HG03066 (cell line): ENCODE results near the gene SCIMP.
A peak's percentile ranks its signal among the peaks of the same experiment; 100 is the strongest.
"Not testable (repeated sequence)": the region's sequence is repeated elsewhere in the genome, so short reads cannot be mapped to it uniquely, and the experiment has no call there.

Experiments used
- ATAC-seq: cut with Tn5 transposase; IDR thresholded peaks from one replicate; pipeline ENCODE4 v1.9.1; 2021; ENCODE audit warnings: low read depth; ENCODE audit not compliant: unreplicated experiment

Gene SCIMP

GRCh38 chr17:5234645-5235576 lies at the start of gene SCIMP:
TSS of gene SCIMP (minus strand) at chr17:5234860. CDS start at chr17:5234755, 105 bp downstream.
- ATAC-seq = peak; percentile 61

GRCh38 chr17:5283571-5284315 lies 49.1 kb upstream of the SCIMP start:
- ATAC-seq = no peak

DNA sequence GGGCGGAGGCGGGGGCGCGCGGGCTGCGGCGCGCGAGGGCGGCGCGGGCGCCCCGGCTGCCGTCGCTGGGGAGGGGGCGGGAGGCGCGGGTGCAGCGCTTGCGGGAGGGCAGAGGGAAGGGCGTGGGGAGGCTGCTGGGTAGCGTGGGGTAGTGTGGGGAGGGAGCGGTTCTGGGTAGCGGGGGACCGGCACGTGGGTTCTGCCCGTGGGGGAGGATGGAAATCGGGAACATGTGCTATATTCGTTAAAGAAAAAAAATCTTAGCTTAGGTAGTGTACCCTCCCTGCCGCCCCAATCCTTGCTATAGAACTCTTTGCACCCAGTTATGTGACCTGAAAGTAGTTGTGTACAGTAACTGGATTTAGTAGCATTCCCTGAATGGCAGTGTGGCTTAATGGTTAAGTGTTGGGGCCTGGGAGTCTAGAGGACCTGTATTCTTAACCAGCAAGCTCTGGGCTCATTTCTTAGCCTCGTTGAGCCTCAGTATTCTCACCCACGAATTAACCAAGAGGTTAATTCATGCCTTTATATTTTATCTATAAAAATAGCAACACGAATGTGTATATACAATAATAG lies 48.1 kb upstream of the SCIMP start:
- ATAC-seq = no peak

DNA sequence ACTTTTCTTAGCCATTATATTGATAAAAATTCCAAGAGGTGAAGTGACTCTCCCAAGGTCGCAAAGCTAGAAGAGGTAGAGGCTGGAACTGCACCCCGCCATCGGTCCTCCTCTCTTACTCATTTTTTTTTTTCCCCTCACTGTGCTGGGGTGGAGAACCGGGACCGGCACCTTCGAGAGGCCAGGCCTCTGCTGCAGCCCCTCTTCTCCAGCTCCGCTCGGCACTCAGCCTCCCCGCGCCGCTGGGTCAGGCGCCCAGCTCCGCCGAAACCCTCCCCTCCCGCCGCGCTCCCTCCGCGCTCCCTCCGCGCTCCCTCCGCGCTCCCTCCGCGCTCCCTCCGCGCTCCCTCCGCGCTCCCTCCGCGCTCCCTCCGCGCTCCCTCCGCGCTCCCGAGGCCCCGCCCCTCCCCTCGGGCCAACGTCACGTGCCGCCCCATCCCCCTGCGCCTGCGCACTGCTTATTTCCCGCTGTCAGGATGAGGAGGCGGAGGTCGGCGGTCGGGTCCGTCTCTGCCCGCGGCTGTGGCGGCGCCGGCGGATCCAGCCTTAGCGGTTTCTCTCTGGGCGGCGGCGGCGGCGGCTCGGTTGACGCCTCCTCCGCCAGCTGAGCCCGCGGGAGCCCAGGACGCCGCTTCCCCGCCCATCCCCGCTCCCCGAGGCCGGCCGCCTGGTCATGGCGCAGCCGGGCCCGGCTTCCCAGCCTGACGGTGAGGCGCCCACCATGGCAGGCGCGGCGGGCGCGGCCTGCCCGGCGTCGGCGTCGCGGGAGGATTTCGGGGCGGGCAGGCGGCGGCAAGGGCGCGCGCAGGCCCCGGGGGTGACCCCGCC lies 47.4 kb upstream of the SCIMP start, which contains the start of gene RABEP1:
TSS of gene RABEP1 (plus strand) at position 471 of the 828 bp plus-strand sequence. CDS start at position 674, 203 bp downstream.
- no peak for ATAC-seq

DNA sequence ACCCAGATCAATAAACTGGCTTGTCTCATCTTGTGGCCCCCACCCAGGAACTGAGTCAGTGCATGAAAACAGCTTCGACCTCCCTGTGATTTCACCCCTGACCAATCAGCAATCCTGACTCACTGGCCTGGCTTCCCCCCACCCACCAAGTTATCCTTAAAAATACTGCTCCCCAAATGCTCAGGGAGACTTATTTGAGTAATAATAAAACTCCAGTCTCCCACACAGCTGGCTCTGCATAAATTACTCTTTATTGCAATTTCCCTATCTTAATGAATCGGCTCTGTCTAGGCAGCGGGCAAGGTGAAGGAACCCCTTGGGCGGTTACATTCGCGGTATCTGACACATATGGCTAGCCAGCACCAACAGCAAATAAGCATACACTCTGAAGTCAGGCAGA lies 37.7 kb upstream of the SCIMP start:
- no peak for ATAC-seq

DNA sequence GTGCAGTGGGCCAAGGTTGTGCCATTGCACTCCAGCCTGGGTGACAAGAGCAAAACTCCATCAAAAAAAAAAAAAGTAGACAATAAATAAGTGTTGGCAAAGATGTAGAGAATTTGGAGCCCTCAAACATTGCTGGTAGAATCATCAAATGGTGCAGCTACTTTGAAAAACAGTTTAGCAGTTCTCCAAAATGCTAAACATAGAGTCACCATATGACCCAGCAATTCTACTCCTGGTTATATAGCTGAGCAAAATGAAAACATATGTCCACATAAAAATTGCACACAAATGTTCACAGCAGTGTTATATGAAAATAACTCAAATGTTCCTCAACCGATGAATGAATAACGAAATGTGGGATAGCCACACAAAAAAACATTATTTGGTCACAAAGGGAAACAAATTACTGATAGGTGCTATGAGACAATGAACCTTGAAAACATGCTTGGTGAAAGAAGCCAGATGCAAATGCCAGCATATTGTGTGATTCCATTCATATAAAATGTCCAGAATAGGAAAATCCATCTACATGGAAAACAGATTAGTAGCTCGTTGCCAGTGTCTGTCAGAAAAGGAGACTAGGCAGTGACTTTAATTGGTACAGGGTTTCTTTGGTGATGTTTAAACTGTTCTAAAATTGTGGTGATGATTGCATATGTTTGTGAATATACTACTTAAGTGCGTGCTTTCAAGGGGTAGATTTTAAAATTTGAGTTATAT lies 34.7 kb upstream of the SCIMP start:
- no peak for ATAC-seq

DNA sequence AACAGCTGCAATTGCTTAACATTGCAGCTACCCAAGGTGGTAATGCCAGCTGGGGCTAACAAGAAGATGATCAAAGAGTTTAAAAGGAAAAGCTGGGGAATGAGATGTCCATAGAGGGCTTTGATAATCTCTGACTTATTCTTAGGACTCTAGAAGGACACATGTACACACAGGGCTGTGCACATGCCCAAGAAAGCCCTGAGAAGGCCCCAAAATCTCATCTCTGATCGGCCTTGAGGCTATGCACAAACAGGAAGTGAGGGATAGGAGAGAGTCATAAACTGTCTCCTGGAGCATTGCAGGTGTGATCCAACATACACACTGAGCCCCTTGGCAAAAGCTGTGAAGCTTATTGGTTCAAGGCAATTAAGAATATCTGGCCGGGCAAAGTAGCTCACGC lies 30.2 kb upstream of the SCIMP start:
- ATAC-seq = no peak

DNA sequence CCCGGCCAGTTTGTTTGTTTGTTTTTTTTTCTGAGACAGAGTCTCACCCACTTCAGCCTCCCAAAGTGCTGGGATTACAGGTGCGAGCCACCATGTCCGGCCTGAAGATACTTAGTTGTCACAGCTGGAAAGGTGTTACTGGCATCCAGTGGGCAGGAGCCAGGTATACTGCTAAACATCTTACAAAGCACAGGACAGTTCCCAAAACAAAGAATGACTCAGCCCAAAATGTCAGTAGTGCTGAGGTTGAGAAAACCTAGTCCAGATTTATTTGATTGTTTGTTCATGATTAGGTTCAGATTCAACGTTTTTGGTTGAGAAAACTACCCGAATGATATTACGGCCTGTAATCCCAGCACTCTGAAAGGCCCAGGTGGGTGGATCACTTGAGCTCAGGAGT lies 28.8 kb upstream of the SCIMP start:
- no peak for ATAC-seq

DNA sequence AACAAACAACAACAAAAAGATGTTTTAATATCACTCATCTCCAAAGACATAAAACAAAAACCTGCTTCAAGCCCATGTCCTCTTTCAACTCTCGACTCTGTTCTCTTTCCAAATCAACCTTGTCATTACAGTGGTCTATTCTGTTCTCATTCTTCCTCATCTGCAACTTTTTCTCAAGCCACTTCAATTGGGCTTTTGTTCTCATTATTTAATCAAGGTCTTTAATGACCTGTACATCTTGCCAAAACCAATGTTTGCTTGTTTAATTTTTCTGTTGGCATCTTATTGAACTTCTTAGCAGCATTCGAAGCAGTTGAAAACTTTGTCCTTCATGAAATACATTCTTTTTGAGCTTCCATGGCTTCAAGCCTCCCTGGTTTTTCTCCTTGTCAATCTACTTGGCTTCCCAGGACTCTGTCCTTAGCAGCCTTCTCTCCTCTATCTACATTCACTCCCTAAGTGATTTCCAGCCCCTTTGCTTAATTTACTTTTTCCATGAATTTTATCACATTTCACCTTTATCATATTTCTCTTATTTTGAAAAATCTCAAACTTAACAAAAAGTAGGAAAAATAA lies 27.8 kb upstream of the SCIMP start:
- ATAC-seq = no peak

DNA sequence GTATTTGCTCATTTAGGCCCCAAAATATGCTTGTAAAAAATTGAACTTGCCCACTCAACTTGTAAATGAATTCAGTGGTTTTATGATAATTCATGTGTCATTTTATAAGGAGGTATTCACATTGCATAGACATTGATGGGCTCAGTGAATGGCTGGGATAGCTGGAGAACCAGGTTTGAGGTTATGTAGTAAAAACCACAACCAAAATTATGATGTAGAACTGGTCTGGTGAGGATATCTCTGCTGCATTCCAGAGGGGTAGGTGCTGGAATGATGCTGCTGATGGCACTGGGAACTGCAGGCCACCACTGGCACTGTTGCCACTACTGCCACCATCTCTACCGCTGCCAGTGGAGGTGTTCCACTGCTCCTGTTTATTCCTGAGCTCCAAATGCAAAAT lies 25.9 kb upstream of the SCIMP start:
- ATAC-seq = no peak

DNA sequence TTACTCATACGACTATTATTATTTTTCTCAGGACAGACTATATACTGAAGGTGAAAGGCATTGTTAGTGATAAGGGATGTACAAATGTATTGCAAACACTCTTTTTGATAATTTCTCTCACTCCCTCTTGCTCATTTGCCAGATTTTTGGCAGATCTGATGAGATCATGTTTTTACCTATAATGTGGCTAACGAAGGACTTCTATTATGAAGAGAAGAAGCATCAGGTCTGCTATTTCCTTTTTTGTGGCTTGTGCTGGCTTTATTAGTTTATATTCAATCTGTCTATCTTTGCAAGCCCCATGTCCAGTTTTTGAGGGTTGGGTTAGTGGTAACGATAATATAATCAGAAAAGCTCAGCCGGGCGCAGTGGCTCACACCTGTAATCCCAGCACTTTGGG lies 22.5 kb upstream of the SCIMP start:
- no peak for ATAC-seq

GRCh38 chr17:5254903-5255521 lies 20.4 kb upstream of the SCIMP start:
- ATAC-seq = no peak

DNA sequence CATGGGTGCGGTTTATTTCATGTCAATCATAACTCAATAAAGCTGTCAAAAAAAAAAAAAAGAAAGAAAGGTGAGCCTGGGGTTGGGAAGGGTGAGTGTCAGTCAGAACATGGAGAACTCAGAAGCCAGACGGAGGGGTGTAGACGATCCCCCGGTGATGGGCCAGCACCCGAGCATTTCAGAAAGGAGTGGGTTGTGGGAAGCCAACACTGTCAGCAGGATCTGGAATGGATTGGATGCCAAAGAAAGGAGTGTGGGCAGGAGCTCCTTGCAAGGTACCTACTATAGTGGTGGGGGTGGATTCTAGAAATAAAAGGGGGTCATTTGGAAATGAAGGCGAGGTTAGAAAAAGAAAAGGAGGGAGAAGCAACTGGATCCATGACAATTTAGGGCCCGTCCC lies 19.8 kb upstream of the SCIMP start:
- ATAC-seq = no peak

GRCh38 chr17:5249615-5250014 lies 15.0 kb upstream of the SCIMP start:
- no peak for ATAC-seq

GRCh38 chr17:5248821-5249479 lies 14.3 kb upstream of the SCIMP start:
- no peak for ATAC-seq

DNA sequence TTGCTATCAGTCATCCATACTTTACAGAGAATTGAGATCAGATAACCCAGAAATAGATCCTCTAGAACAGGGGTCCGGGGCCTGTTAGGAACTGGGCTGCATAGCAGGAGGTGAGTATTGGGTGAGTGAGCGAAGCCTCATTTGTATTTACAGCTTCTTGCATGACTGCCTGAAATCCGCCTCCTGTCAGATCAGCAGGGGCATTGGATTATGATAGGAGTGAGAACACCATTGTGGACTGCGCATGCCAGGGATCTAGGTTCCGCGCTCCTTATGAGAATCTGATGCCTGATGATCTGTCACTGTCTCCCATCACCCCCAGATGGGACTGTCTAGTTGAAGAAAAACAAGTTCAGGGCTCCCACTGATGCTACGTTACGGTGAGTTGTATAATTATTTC lies 13.0 kb upstream of the SCIMP start:
- ATAC-seq = no peak

DNA sequence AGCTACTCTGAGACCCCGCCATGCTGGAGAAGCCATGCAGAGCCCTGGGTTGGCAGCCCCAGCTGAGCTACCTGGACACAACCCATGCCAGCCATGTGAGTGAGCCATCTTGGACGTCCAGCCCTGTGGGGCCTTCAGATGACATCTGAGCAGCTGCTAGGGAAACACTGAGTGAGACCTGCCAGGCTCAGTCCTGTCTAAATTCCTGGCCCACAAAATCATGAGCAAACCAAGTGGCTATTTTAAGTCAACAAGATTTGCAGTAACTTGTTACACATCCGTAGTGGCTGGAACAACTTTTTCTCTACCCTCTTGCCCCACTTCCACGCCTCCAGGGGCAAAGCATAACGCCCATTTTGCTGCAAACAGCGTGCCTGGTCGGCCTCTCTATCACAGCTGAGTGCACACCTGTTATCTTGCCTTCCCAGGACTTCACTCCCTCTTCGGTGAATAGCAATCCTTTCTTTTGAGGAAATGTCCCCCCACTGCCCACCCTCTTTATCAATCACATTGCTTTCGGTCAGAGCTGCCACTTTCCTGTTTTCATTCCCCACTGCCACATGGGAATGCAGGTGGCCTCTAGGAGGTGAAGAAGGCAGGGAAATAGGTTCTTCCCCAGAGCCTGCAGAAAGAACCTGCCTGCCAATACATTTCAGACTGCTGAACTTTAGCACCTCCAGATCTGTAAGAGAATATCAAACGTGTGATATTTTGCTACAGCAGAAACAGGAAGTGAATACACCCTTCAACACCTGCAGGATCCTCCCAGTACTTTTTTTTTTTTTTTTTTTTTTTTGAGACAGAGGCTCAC lies 7.4 kb upstream of the SCIMP start:
- peak; percentile 50 for ATAC-seq

DNA sequence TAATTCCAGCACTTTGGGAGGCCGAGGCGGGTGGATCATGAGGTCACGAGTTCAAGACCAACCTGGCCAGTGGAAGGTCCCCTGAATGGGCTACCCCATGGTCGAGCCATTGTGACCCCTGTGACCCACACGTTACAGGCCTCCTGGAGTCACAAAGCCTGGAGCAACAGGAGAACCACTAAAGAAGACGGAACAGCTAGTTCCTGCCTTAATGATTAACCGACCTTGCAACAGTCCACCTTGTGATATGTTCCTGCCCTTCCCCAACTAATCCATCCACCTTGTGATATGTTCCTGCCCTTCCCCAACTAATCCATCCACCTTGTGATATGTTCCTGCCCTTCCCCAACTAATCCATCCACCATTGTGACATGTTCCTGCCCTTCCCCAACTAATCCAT lies 5.1 kb upstream of the SCIMP start:
- ATAC-seq = not testable (repeated sequence)
